Mammary epithelial cell (primary cell): ENCODE results near the gene UQCRFS1.

ENCODE experiments used
- CTCF ChIP-seq, 2 donors: IDR thresholded peaks in 1 of 2; conservative IDR thresholded peaks in 1 of 2; 2 replicates each; pipeline ENCODE4 v1.5.1; 2011 to 2012; ENCODE audit warnings: inconsistent platforms in 2 of 2, low read length in 2 of 2, mild to moderate bottlenecking in 2 of 2, control low read depth in 1 of 2, low read depth in 1 of 2; ENCODE audit not compliant: insufficient read depth in 1 of 2; ENCODE audit errors: extremely low read depth in 1 of 2
- EZH2 ChIP-seq: IDR thresholded peaks from 2 replicates; pipeline ENCODE4 v1.6.1; 2012; ENCODE audit warnings: low read length, inconsistent platforms, borderline replicate concordance

DNA sequence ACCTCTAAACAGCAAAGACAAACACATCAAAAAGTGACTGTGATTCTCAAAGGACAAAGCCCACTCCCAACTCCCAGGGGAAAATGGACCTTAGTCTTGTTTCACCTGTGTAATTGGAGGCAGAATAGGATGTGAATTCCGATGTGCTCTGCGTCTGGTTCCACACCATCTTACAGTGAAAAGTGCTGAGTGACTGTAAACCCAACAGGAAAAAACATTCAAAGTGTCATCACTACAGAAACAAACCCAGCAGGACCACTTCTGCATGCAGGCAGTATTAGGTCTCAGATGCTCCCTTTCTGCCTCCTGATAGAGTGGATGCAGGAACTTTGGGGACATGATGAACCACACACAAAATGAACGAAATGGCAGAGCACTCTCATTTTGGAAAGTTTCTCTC lies 6.5 kb downstream of the UQCRFS1 start:
- TF ChIP-seq CTCF (conservative IDR thresholded peaks at IDR 0.05 in 1 of 2, IDR thresholded peaks at IDR 0.05 in 1 of 2; ENCODE audit: extremely low read depth in 1 of 2, insufficient read depth in 1 of 2, low read depth in 1 of 2, low read length in 2 of 2) (no peak), EZH2 (no peak)
